ENCODE data around the gene DSCAML1. TPM values are rescaled to one million over a fixed set of nuclear protein-coding genes. Genes with fewer than 3 reads are reported as not detected.

The DSCAML1 gene
- total RNA-seq, 4 donors from 2014 or later: 0.20 to 1.1 (median 0.36) TPM

- H3K27me3 ChIP-seq: peaks cover 0 to 14% of the 10 kb centered on the region in 2 donors
- no peak for DNase-seq (ENCODE audit: low spot score in 2 of 2)
- no peak overlapping the region for H3K27ac ChIP-seq
- 37 to 46% methylated on average over 14 of the region's 14 CpGs for WGBS, 2 donors
- H3K9me3 ChIP-seq: no peaks in the 10 kb centered on the region
- H3K36me3 ChIP-seq: no peaks in the 10 kb centered on the region
- TF ChIP-seq POLR2A (IDR thresholded peaks at IDR 0.05) (no peak), EP300 (IDR thresholded peaks at IDR 0.05) (no peak)
- TF ChIP-seq, protein P1, sequence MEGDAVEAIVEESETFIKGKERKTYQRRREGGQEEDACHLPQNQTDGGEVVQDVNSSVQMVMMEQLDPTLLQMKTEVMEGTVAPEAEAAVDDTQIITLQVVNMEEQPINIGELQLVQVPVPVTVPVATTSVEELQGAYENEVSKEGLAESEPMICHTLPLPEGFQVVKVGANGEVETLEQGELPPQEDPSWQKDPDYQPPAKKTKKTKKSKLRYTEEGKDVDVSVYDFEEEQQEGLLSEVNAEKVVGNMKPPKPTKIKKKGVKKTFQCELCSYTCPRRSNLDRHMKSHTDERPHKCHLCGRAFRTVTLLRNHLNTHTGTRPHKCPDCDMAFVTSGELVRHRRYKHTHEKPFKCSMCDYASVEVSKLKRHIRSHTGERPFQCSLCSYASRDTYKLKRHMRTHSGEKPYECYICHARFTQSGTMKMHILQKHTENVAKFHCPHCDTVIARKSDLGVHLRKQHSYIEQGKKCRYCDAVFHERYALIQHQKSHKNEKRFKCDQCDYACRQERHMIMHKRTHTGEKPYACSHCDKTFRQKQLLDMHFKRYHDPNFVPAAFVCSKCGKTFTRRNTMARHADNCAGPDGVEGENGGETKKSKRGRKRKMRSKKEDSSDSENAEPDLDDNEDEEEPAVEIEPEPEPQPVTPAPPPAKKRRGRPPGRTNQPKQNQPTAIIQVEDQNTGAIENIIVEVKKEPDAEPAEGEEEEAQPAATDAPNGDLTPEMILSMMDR (IDR thresholded peaks at IDR 0.05): no peak
- no peaks in the 10 kb centered on the region for H3K4me1 ChIP-seq
- no peak overlapping the region for H3K4me3 ChIP-seq
Measured at GRCh38 chr11:117489999-117490679, 306.9 kb downstream of the DSCAML1 start.

GRCh38 chr11:117488996-117489952, 307.7 kb downstream of the DSCAML1 start:
- no peaks in the 10 kb centered on the region for H3K9me3 ChIP-seq
- H3K4me3 ChIP-seq: no peak overlapping the region
- DNase-seq (ENCODE audit: low spot score in 2 of 2): no peak
- no peak for TF ChIP-seq POLR2A (IDR thresholded peaks at IDR 0.05)
- no peak overlapping the region for H3K27ac ChIP-seq
- H3K27me3 ChIP-seq: peaks cover 0 to 14% of the 10 kb centered on the region in 2 donors
- H3K36me3 ChIP-seq: no peaks in the 10 kb centered on the region
- peaks cover 0 to under 1% (median 0%) of the 10 kb centered on the region in 4 donors for H3K4me1 ChIP-seq
- WGBS, 2 donors: 77 to 79% methylated on average over 12 to 14 of the region's 14 CpGs

- TF ChIP-seq POLR2A (IDR thresholded peaks at IDR 0.05) (no peak), EP300 (IDR thresholded peaks at IDR 0.05) (no peak)
- TF ChIP-seq, protein P1 (IDR thresholded peaks at IDR 0.05): no peak
- Histone ChIP-seq H3K9me3 (no peaks in the 10 kb centered on the region), H3K4me1 (peaks cover 0 to 7% (median 0%) of the 10 kb centered on the region in 4 donors), H3K27ac (no peak overlapping the region), H3K4me3 (no peak overlapping the region), H3K27me3 (no peaks in the 10 kb centered on the region), H3K36me3 (no peaks in the 10 kb centered on the region)
- 96% methylated on average over 13 of the region's 13 CpGs for WGBS, 2 donors
- DNase-seq (ENCODE audit: low spot score in 2 of 2): no peak
Measured at GRCh38 chr11:117486059-117486458, 311.0 kb downstream of the DSCAML1 start.

DNA sequence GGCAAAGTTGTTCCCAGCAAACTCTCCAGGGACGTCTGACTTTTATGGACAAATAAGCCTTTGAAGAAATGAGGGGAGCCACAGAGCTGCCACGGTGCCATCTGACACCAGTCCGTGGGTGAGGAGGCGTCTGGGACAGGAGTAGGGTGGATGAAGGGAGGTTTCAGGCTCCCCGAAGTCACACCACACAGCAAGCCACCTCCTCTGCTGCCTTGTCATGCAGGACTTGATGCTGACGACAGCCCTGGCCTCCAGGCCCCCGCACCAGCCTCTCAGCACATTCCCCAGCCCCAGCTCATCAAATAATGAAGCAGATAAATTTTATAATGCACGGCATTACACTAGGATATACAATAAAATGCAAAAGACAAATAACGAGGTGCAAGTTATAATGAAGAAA, 312.9 kb downstream of the DSCAML1 start:
- DNase-seq (ENCODE audit: low spot score in 2 of 2): no peak
- Histone ChIP-seq H3K36me3 (no peaks in the 10 kb centered on the region), H3K9me3 (no peaks in the 10 kb centered on the region), H3K4me1 (peaks cover 0 to 7% (median 0%) of the 10 kb centered on the region in 4 donors), H3K4me3 (no peak overlapping the region), H3K27me3 (peaks cover 0 to 4% of the 10 kb centered on the region in 2 donors), H3K27ac (peak overlapping the region in 1 of 4 donors; percentile 41)
- TF ChIP-seq EP300 (IDR thresholded peaks at IDR 0.05): peak in 1 of 2 donors; percentile 9
- TF ChIP-seq POLR2A (IDR thresholded peaks at IDR 0.05): no peak
- TF ChIP-seq, protein P1 (IDR thresholded peaks at IDR 0.05): no peak
- WGBS, 2 donors: 35 to 43% methylated on average over 9 of the region's 9 CpGs

GRCh38 chr11:117483372-117483771, 313.6 kb downstream of the DSCAML1 start:
- Histone ChIP-seq H3K4me1 (peaks cover 0 to 7% (median 0%) of the 10 kb centered on the region in 4 donors), H3K9me3 (no peaks in the 10 kb centered on the region), H3K36me3 (no peaks in the 10 kb centered on the region), H3K27ac (peak overlapping the region in 1 of 4 donors; percentile 41), H3K4me3 (no peak overlapping the region), H3K27me3 (peaks cover 0 to 4% of the 10 kb centered on the region in 2 donors)
- DNase-seq (ENCODE audit: low spot score in 2 of 2): no peak
- WGBS, 2 donors: 76 to 77% methylated on average over 5 of the region's 5 CpGs
- TF ChIP-seq, protein P1 (IDR thresholded peaks at IDR 0.05): no peak
- TF ChIP-seq POLR2A (IDR thresholded peaks at IDR 0.05) (no peak), EP300 (IDR thresholded peaks at IDR 0.05) (no peak)

Data from tibial nerve (tissue), 4 donors.